OCI-LY1 (cell line): Measurements from ENCODE around the gene SNED1.
A peak's percentile ranks its signal among the peaks of the same experiment; 100 is the strongest.

Experiments
- H2AFZ ChIP-seq: fragments of 200-600 bp; sonication (generic), shearing (Covaris generic); 2 replicates; pipeline ENCODE4 v1.6.0; 2014; ENCODE audit warnings: antibody characterized with exemption, mild to moderate bottlenecking, low read length
- H3F3A ChIP-seq: fragments of 200-600 bp; sonication (generic), shearing (Covaris generic); 2 replicates; pipeline ENCODE4 v1.6.0; 2014; ENCODE audit warnings: mild to moderate bottlenecking, antibody characterized with exemption, low read length, moderate library complexity; ENCODE audit not compliant: insufficient read depth
- H3K27ac ChIP-seq: fragments of 200-600 bp; sonication (generic); 2 replicates; pipeline ENCODE4 v1.5.1; 2014; ENCODE audit warnings: low read length, mixed run types, mild to moderate bottlenecking, low read depth; ENCODE audit not compliant: poor library complexity, severe bottlenecking
- H3K27me3 ChIP-seq: fragments of 200-600 bp; sonication (generic); 2 replicates; pipeline ENCODE4 v1.6.0; 2014; ENCODE audit warnings: antibody characterized with exemption, mild to moderate bottlenecking, low read length, moderate library complexity; ENCODE audit not compliant: insufficient read depth
- H3K36me3 ChIP-seq: fragments of 200-600 bp; sonication (generic); 2 replicates; pipeline ENCODE4 v1.6.1; 2014; ENCODE audit warnings: mild to moderate bottlenecking, antibody characterized with exemption, low read length, moderate library complexity, mixed read lengths; ENCODE audit not compliant: insufficient read depth
- H3K4me1 ChIP-seq: fragments of 200-600 bp; sonication (generic); 2 replicates; pipeline ENCODE4 v1.5.1; 2014; ENCODE audit warnings: mild to moderate bottlenecking, low read length, moderate library complexity; ENCODE audit not compliant: insufficient read depth, severe bottlenecking
- H3K4me2 ChIP-seq: fragments of 200-600 bp; sonication (generic), shearing (Covaris generic); 2 replicates; pipeline ENCODE4 v1.6.1; 2014; ENCODE audit warnings: low read length
- H3K4me3 ChIP-seq: fragments of 200-600 bp; sonication (generic); 2 replicates; pipeline ENCODE4 v1.5.1; 2014; ENCODE audit warnings: low read length, low read depth, mild to moderate bottlenecking, mixed read lengths; ENCODE audit not compliant: poor library complexity, severe bottlenecking
- H3K79me2 ChIP-seq: fragments of 200-600 bp; shearing (Covaris generic); 2 replicates; pipeline ENCODE4 v1.6.1; 2016; ENCODE audit warnings: mixed run types, low read length, mixed read lengths; ENCODE audit not compliant: insufficient read depth
- H3K9ac ChIP-seq: fragments of 200-600 bp; sonication (generic), shearing (Covaris generic); 2 replicates; pipeline ENCODE4 v1.6.1; 2014; ENCODE audit warnings: mild to moderate bottlenecking, low read length, mixed read lengths
- H3K9me2 ChIP-seq: fragments of 200-600 bp; sonication (generic), shearing (Covaris generic); 2 replicates; pipeline ENCODE4 v1.6.1; 2014; ENCODE audit warnings: low read depth, mild to moderate bottlenecking, low read length, mixed read lengths
- H3K9me3 ChIP-seq: fragments of 200-600 bp; shearing (Covaris generic); 2 replicates; pipeline ENCODE4 v1.6.1; 2014; ENCODE audit warnings: low read length, mixed read lengths
- H4K20me1 ChIP-seq: fragments of 200-600 bp; sonication (generic), shearing (Covaris generic); 2 replicates; pipeline ENCODE4 v1.6.0; 2016; ENCODE audit warnings: mild to moderate bottlenecking, low read length; ENCODE audit not compliant: insufficient read depth
- CTCF ChIP-seq: fragments of 200-600 bp; sonication (generic), shearing (Covaris generic); IDR thresholded peaks from 2 replicates; pipeline ENCODE4 v1.5.1; 2017; ENCODE audit warnings: mild to moderate bottlenecking, antibody characterized with exemption, low read length, moderate library complexity, mixed read lengths
- EZH2 ChIP-seq: fragments of 200-600 bp; sonication (generic), shearing (Covaris generic); IDR thresholded peaks from 2 replicates; pipeline ENCODE4 v1.8.0; 2017; ENCODE audit warnings: borderline replicate concordance, mixed run types, mild to moderate bottlenecking, antibody characterized with exemption, low read length, moderate library complexity, mixed read lengths

The SNED1 gene

GRCh38 chr2:241033994-241034393 is 35.6 kb downstream of the SNED1 start:
- TF ChIP-seq EZH2 (no peak), CTCF (no peak)
- Histone ChIP-seq H3K4me1 (peaks cover 10% of the 10 kb centered on the region), H2AFZ (no peak overlapping the region), H3K9ac (no peak overlapping the region), H3K9me2 (no peaks in the 10 kb centered on the region), H3K27ac (no peak overlapping the region), H3K4me3 (no peak overlapping the region), H3K36me3 (no peaks in the 10 kb centered on the region), H3K4me2 (no peak overlapping the region), H3K79me2 (no peaks in the 10 kb centered on the region), H3K9me3 (no peaks in the 10 kb centered on the region), H3K27me3 (peaks cover 5% of the 10 kb centered on the region; the same call in 1 of the 2 replicates), H4K20me1 (no peaks in the 10 kb centered on the region), H3F3A (no peaks in the 10 kb centered on the region)

GRCh38 chr2:241034490-241035141 is 36.2 kb downstream of the SNED1 start:
- no peaks in the 10 kb centered on the region for H3K9me3 ChIP-seq
- H3K4me1 ChIP-seq = peaks cover 10% of the 10 kb centered on the region
- no peak for TF ChIP-seq EZH2
- TF ChIP-seq CTCF = no peak
- no peaks in the 10 kb centered on the region for H3K36me3 ChIP-seq
- H3K4me2 ChIP-seq = no peak overlapping the region
- H3F3A ChIP-seq = no peaks in the 10 kb centered on the region
- H3K27me3 ChIP-seq = peaks cover 5% of the 10 kb centered on the region; the same call in 1 of the 2 replicates
- H2AFZ ChIP-seq = no peak overlapping the region
- H4K20me1 ChIP-seq = no peaks in the 10 kb centered on the region
- no peak overlapping the region for H3K27ac ChIP-seq
- no peak overlapping the region for H3K9ac ChIP-seq
- no peaks in the 10 kb centered on the region for H3K9me2 ChIP-seq
- H3K4me3 ChIP-seq = no peak overlapping the region
- H3K79me2 ChIP-seq = no peaks in the 10 kb centered on the region

GRCh38 chr2:241035142-241035817 is 36.9 kb downstream of the SNED1 start:
- H3K9ac ChIP-seq = no peak overlapping the region
- H3F3A ChIP-seq = no peaks in the 10 kb centered on the region
- no peaks in the 10 kb centered on the region for H3K9me3 ChIP-seq
- no peak for TF ChIP-seq CTCF
- TF ChIP-seq EZH2 = no peak
- no peaks in the 10 kb centered on the region for H4K20me1 ChIP-seq
- H2AFZ ChIP-seq = no peak overlapping the region
- peaks cover 5% of the 10 kb centered on the region; the same call in 1 of the 2 replicates for H3K27me3 ChIP-seq
- no peaks in the 10 kb centered on the region for H3K79me2 ChIP-seq
- H3K36me3 ChIP-seq = no peaks in the 10 kb centered on the region
- H3K27ac ChIP-seq = no peak overlapping the region
- H3K4me3 ChIP-seq = peak overlapping the region; percentile 16
- no peaks in the 10 kb centered on the region for H3K9me2 ChIP-seq
- peaks cover 14% of the 10 kb centered on the region for H3K4me1 ChIP-seq
- no peak overlapping the region for H3K4me2 ChIP-seq
